Medulla oblongata (tissue), 1 donor: ENCODE measurements around the gene TTLL11.

Experiments
- DNase-seq: peaks from one replicate; pipeline ENCODE4 v3.0.0-alpha.2; 2015; ENCODE audit errors: extremely low spot score

Gene TTLL11

GRCh38 chr9:122051351-122052321, 41.5 kb downstream of the TTLL11 start:
- DNase-seq = no peak

- no peak for DNase-seq
These were observed 42.9 kb downstream of the TTLL11 start for GRCh38 chr9:122050167-122050566.

GRCh38 chr9:122042056-122042455, 51.1 kb downstream of the TTLL11 start:
- no peak for DNase-seq

- DNase-seq = no peak
These were observed 52.4 kb downstream of the TTLL11 start for GRCh38 chr9:122040561-122041242.

- DNase-seq = peak; percentile 72
These were observed 53.9 kb downstream of the TTLL11 start for GRCh38 chr9:122039234-122039633.

- DNase-seq = no peak
These were observed 56.1 kb downstream of the TTLL11 start for GRCh38 chr9:122036988-122037387.

- no peak for DNase-seq
These were observed 56.7 kb downstream of the TTLL11 start for GRCh38 chr9:122036408-122036807.

GRCh38 chr9:122033775-122034373, 59.2 kb downstream of the TTLL11 start:
- DNase-seq = no peak

- no peak for DNase-seq
These were observed 60.8 kb downstream of the TTLL11 start for GRCh38 chr9:122032346-122032745.

GRCh38 chr9:122031776-122032175, 61.3 kb downstream of the TTLL11 start:
- no peak for DNase-seq

GRCh38 chr9:122031157-122031556, 62.0 kb downstream of the TTLL11 start:
- DNase-seq = no peak

GRCh38 chr9:122030357-122030756, 62.8 kb downstream of the TTLL11 start:
- no peak for DNase-seq

- no peak for DNase-seq
These were observed 63.2 kb downstream of the TTLL11 start for GRCh38 chr9:122029898-122030297.

- DNase-seq = no peak
These were observed 65.0 kb downstream of the TTLL11 start for GRCh38 chr9:122028089-122028488.

- DNase-seq = no peak
These were observed 72.7 kb downstream of the TTLL11 start for GRCh38 chr9:122020398-122020797.

- DNase-seq = peak; percentile 62
These were observed 76.4 kb downstream of the TTLL11 start for GRCh38 chr9:122016744-122017143.

GRCh38 chr9:122016309-122016708, 76.8 kb downstream of the TTLL11 start:
- no peak for DNase-seq

GRCh38 chr9:122015170-122015821, 77.8 kb downstream of the TTLL11 start:
- no peak for DNase-seq

- no peak for DNase-seq
These were observed 81.2 kb downstream of the TTLL11 start for GRCh38 chr9:122011818-122012498.

GRCh38 chr9:122008559-122008958, 84.5 kb downstream of the TTLL11 start:
- DNase-seq = no peak

GRCh38 chr9:122007837-122008236, 85.3 kb downstream of the TTLL11 start:
- DNase-seq = no peak
